Spleen (tissue), 11 donors: ENCODE measurements around the gene SMC2. TPM values are rescaled to one million over a fixed set of nuclear protein-coding genes. Genes with fewer than 3 reads are reported as not detected.

Source experiments
- DNase-seq: peaks from one replicate; pipeline ENCODE4 v3.0.0-alpha.2; 2020
- H3K27ac ChIP-seq, 8 donors: fragments of 200-600 bp; sonication (generic) in 7 of 8; 1 replicate in 4 of 8; 2 replicates in 4 of 8; pipeline versions ENCODE4 v1.5.0 to v1.8.0; 2016 to 2021; ENCODE audit warnings: inconsistent platforms in 4 of 8, mild to moderate bottlenecking in 4 of 8, moderate library complexity in 1 of 8
- H3K27me3 ChIP-seq, 7 donors: fragments of 200-600 bp; sonication (generic) in 6 of 7; replicated peaks in 1 of 7; 1 replicate in 4 of 7; 2 replicates in 3 of 7; pipeline versions ENCODE4 v1.5.0 to v1.8.0; 2016 to 2021; ENCODE audit warnings: inconsistent platforms in 3 of 7, mild to moderate bottlenecking in 1 of 7
- H3K36me3 ChIP-seq, 6 donors: fragments of 200-600 bp; sonication (generic) in 5 of 6; 1 replicate in 4 of 6; 2 replicates in 2 of 6; pipeline versions ENCODE4 v1.5.0 to v1.8.0; 2016 to 2021; ENCODE audit warnings: inconsistent platforms in 2 of 6
- H3K4me1 ChIP-seq, 6 donors: fragments of 200-600 bp; sonication (generic) in 5 of 6; 1 replicate in 3 of 6; 2 replicates in 3 of 6; pipeline versions ENCODE4 v1.5.0 to v1.8.0; 2016 to 2021; ENCODE audit warnings: inconsistent platforms in 3 of 6
- H3K4me3 ChIP-seq, 8 donors: fragments of 200-600 bp; sonication (generic) in 7 of 8; 1 replicate in 4 of 8; 2 replicates in 4 of 8; pipeline versions ENCODE4 v1.5.0 to v1.8.0; 2016 to 2021; ENCODE audit warnings: inconsistent platforms in 4 of 8, mild to moderate bottlenecking in 4 of 8, moderate library complexity in 2 of 8
- H3K9me3 ChIP-seq, 8 donors: fragments of 200-600 bp; sonication (generic) in 7 of 8; 1 replicate in 4 of 8; 2 replicates in 4 of 8; pipeline versions ENCODE4 v1.5.0 to v1.8.0; 2016 to 2021; ENCODE audit warnings: inconsistent platforms in 4 of 8
- CTCF ChIP-seq, 11 experiments: fragments of 200-600 bp in 7 of 11; fragments of 450-650 bp in 4 of 11; sonication (generic) in 4 of 11; IDR thresholded peaks in 8 of 11; conservative IDR thresholded peaks in 3 of 11; 1 replicate in 7 of 11; 2 replicates in 4 of 11; pipeline versions ENCODE4 v1.4.0 to v1.8.0; 2016 to 2021; ENCODE audit warnings: antibody characterized with exemption in 11 of 11, inconsistent platforms in 4 of 11, mild to moderate bottlenecking in 1 of 11
- POLR2A ChIP-seq, 3 donors: fragments of 450-650 bp; IDR thresholded peaks; one replicate each; pipeline ENCODE4 v1.5.1; 2017; ENCODE audit warnings: antibody characterized with exemption in 3 of 3, mild to moderate bottlenecking in 1 of 3
- POLR2AphosphoS5 ChIP-seq, 3 donors: sonication (generic); formaldehyde crosslinking; IDR thresholded peaks; one replicate each; pipeline ENCODE4 v1.5.1; 2017; ENCODE audit warnings: antibody characterized with exemption in 3 of 3
- WGBS, 5 donors: extraction: QIAGEN DNeasy Blood & Tissue Kit in 3 of 5; methylation state at CpG; one replicate each; pipeline versions ENCODE4 v1.1.5 to v1.1.7; 2013 to 2018; 5-methylcytosine and 5-hydroxymethylcytosine counted together
- intact Hi-C: fragments of 100-400 bp; cut with DNase I; formaldehyde crosslinking; loops from one replicate; pipeline ENCODE4 v1.15.0; 2023; ENCODE audit warnings: low total_unique reads
- polyA plus RNA-seq, 3 donors: library from polyadenylated mRNA; stranded (reverse); fragments of 200-250 nt; gene quantifications; one replicate each; pipeline ENCODE4 v1.2.1, GENCODE V29; 2013
- total RNA-seq, 7 donors: library from RNA; depleted of rRNA in 3 of 7; stranded (reverse); fragments of >200 nt in 3 of 7; fragmentation: NEBNext Ultra II Directional in 4 of 7; extraction: Animal tissue kit (Norgen Biotek cat#: 25700) in 4 of 7; gene quantifications; one replicate each; pipeline versions ENCODE4 v1.1.0 to v1.2.1, GENCODE V29; 2016 to 2021
- donor health status: healthy with polysubstance abuse.
- donor health status: DM: no; HTN: no; CAD: no; lungs with moderate emphysema.
- donor health status: DM: no; HTN: no; CAD: no.
- donor health status: Bipolar disorder and iron deficiency.
- donor health status: healthy.
- donor health status: DM: no; HTN: no; CAD: no.
- donor health status: DM: yes; HTN: yes; CAD: no.

The SMC2 gene
- total and polyA plus RNA-seq, 10 donors = 3.0 to 18.8 (median 12.1) TPM

GRCh38 chr9:104142799-104143549 lies 48.9 kb downstream of the SMC2 start:
- 94 to 100% (median 98%) methylated on average over 3 of the region's 3 CpGs for WGBS, 5 donors
- DNase-seq = no peak
- Histone ChIP-seq H3K27me3 (no peaks in the 10 kb centered on the region), H3K27ac (no peak overlapping the region), H3K4me1 (no peaks in the 10 kb centered on the region), H3K4me3 (no peak overlapping the region), H3K36me3 (peaks cover 0 to 53% (median 7%) of the 10 kb centered on the region in 6 donors), H3K9me3 (no peaks in the 10 kb centered on the region)
- no peak for TF ChIP-seq CTCF (IDR thresholded peaks at IDR 0.05 in 8 of 11, conservative IDR thresholded peaks at IDR 0.05 in 3 of 11)
- no peak for TF ChIP-seq POLR2AphosphoS5 (IDR thresholded peaks at IDR 0.05)
- TF ChIP-seq POLR2A (IDR thresholded peaks at IDR 0.05) = no peak
- intact Hi-C loops = no loop called here

GRCh38 chr9:104143550-104143910 lies 49.4 kb downstream of the SMC2 start:
- no peak overlapping the region for H3K27ac ChIP-seq
- H3K27me3 ChIP-seq = no peaks in the 10 kb centered on the region
- WGBS, 5 donors = 73 to 88% (median 81%) methylated on average over 3 of the region's 3 CpGs
- H3K4me1 ChIP-seq = no peaks in the 10 kb centered on the region
- TF ChIP-seq POLR2AphosphoS5 (IDR thresholded peaks at IDR 0.05) (no peak), CTCF (IDR thresholded peaks at IDR 0.05 in 8 of 11, conservative IDR thresholded peaks at IDR 0.05 in 3 of 11) (no peak), POLR2A (IDR thresholded peaks at IDR 0.05) (no peak)
- no peaks in the 10 kb centered on the region for H3K9me3 ChIP-seq
- intact Hi-C loops = no loop called here
- no peak for DNase-seq
- no peak overlapping the region for H3K4me3 ChIP-seq
- H3K36me3 ChIP-seq = peaks cover 0 to 47% (median 6%) of the 10 kb centered on the region in 6 donors

GRCh38 chr9:104144336-104144735 lies 50.2 kb downstream of the SMC2 start:
- DNase-seq = no peak
- Histone ChIP-seq H3K27me3 (no peaks in the 10 kb centered on the region), H3K9me3 (no peaks in the 10 kb centered on the region), H3K4me1 (no peaks in the 10 kb centered on the region), H3K36me3 (peaks cover 0 to 40% (median 3%) of the 10 kb centered on the region in 6 donors), H3K4me3 (no peak overlapping the region), H3K27ac (no peak overlapping the region)
- intact Hi-C loops = no loop called here
- WGBS, 5 donors = 96 to 100% (median 100%) methylated on average over 1 of the region's 1 CpG
- no peak for TF ChIP-seq POLR2AphosphoS5 (IDR thresholded peaks at IDR 0.05)
- TF ChIP-seq CTCF (IDR thresholded peaks at IDR 0.05 in 8 of 11, conservative IDR thresholded peaks at IDR 0.05 in 3 of 11) = no peak
- TF ChIP-seq POLR2A (IDR thresholded peaks at IDR 0.05) = no peak

- intact Hi-C loops = no loop called here
Measured at GRCh38 chr9:104173067-104173466, 79.0 kb downstream of the SMC2 start.

More at GRCh38 chr9:104173067-104173466, 79.0 kb downstream of the SMC2 start:
- Histone ChIP-seq H3K36me3 (no peaks in the 10 kb centered on the region), H3K9me3 (peaks cover 0 to 8% (median 2%) of the 10 kb centered on the region in 8 donors), H3K27me3 (no peaks in the 10 kb centered on the region), H3K4me3 (no peak overlapping the region), H3K4me1 (no peaks in the 10 kb centered on the region), H3K27ac (no peak overlapping the region)
- TF ChIP-seq POLR2A (IDR thresholded peaks at IDR 0.05) (no peak), POLR2AphosphoS5 (IDR thresholded peaks at IDR 0.05) (no peak), CTCF (IDR thresholded peaks at IDR 0.05 in 8 of 11, conservative IDR thresholded peaks at IDR 0.05 in 3 of 11) (no peak)
- WGBS, 5 donors = 71 to 94% (median 81%) methylated on average over 1 of the region's 1 CpG
- DNase-seq = no peak
